T-helper 2 cell (primary cell): ENCODE results near the gene MS4A8.
"Not testable (repeated sequence)": the region's sequence is repeated elsewhere in the genome, so short reads cannot be mapped to it uniquely, and the experiment has no call there.

Source experiments
- DNase-seq, 5 experiments: peaks; one replicate each; pipeline versions ENCODE4 v3.0.0 to v3.0.0-alpha.2; 2012 to 2022

The MS4A8 gene

DNA sequence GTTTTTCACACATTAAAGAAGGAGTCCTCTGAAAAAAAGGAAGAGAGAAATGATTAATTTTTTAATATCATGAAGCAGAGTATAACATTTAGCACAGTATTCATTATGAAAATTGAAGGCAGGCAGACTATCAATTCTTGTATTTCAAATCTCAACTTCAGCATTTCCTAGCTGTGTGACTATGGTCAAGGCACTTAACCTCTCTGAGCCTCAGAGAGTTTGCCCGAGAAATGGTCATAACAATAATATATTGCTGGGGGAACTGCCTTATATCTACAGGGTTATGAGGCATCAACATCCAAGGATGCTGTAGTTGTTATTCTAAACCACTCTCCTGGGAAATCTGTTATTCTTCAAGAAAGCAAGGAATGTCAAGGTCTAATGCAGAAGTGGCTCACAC, 26.2 kb downstream of the MS4A8 start:
- DNase-seq: no peak

DNA sequence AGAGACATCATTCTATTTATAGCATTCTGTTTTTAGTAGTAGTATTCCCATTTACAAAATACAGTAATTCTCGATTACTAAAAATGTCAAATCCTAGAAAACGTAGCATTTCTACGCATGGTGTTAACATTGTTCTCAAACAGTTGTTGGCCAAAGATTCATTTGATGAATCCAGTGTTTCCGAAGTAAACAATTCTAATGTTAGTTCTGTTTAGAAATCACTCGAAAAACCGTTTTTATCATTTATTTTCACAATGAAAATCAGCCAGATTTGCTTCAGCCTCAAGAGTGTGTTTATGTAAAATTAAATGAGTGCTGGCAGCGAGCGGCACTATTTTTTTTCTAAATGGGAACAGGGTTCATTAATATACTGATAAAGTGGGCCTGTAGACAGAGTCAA, 32.2 kb downstream of the MS4A8 start:
- DNase-seq: no peak

DNA sequence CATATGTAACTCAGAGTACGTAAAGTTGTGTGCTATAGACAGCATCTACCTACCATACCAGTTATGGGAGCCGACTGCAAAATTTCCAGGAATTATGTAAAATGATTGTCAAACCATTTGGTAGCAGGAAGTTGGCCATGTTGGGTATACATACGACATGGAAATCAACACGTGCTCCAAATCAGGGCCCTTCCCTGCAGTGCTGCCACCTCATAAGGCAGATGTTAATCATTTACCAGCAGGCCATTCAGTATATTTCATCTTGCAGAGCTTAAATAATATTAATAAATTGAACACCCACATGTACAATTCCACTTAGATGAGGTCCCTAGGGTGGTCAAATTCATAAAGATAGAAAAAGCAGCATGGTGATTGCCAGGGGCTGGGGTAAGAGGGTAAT, 34.9 kb downstream of the MS4A8 start:
- no peak for DNase-seq

DNA sequence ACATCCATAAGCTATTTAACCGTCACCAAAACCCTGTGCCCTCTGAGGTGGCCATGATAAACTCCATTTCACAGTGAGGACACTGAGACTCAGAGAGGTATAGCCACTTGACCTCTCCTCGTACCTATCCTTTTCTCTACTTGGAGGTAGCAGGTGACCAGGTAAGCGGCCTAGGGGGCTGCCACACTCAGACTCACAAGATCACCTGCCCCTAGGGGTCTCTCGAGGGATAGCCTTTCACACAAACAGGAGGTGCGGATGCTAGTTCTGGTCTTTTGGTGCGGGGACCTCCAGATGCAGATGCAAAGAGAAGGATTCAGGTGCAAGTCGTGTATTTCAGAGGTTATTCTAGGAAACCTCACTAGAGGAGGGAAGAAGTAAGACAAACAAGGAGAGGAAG, 39.7 kb downstream of the MS4A8 start:
- DNase-seq: no peak

DNA sequence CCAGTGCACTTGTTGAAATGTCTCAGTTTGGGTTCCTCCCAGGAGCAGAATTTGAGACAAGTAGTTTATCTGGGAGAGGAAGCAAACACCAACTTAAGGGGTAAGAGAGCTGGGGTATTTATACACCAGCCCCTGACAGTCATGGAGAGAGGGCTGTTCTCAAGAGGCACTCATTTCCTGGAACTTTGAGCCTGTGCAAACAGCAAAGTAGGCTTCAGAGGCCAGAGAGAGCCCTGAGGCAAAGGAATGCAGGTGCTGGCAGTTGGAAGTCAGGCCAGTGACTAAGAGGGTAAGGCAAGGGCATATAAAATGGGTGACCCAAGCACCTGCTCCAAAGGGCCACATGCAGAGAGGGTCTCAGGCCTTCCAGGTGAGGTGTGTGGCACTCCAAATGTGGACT, 41.2 kb downstream of the MS4A8 start:
- no peak for DNase-seq

DNA sequence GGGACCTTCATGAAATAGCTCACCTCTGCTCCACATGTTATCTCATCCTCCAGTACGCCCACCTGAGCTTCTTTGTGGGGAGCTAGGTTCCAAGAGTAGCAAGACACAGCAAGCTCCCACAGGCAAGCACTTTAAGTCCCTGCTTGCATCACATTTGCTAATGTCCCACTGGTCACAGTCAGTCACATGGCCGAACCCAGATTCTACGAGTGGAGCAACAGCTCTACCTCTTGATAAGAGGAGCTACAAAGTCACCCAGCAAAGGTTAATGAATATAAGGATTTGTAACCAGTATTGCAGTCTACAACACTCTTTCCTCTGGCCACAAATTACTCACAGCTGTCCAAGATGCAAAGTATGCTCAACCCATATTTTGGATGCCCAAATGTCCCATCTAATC, 42.0 kb downstream of the MS4A8 start:
- DNase-seq: no peak

DNA sequence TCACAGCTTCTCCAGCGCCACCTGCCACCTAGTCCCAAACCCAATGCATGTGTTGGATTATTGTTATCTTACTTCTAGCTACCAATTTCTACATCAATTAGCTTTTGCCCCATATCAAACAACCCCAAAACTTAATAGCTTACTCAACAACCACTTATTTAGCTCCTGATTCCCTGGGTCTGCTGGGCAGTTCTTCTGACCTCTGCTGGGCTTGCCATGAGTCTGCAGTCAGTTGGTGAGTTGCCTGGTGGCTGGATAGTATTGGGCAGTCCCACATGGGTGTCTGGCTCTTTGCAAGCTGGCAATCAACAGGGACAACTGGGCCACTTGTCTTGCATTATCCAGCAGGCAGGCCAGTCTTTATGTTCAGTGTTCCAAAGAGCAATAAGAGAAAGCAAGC, 43.6 kb downstream of the MS4A8 start:
- no peak for DNase-seq

DNA sequence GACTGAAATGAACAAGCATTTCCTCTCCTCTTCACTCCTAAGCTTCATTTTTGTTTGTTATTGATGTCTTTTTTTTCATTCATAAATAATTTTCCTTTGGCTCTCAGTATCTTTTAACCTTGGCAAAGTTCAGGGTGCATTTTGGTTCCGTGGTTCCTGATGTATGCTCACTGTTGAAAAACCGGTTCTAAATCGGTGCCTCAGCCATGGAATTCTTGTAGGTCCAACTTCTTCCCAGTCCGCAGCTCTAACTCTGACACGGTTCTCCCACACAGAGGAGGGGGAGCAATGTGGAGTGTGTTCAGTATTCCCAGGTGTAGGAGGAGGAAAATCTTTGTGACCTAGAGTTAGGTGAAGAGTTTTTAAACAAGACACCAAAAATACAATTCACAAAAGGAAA, 44.7 kb downstream of the MS4A8 start:
- DNase-seq: no peak

DNA sequence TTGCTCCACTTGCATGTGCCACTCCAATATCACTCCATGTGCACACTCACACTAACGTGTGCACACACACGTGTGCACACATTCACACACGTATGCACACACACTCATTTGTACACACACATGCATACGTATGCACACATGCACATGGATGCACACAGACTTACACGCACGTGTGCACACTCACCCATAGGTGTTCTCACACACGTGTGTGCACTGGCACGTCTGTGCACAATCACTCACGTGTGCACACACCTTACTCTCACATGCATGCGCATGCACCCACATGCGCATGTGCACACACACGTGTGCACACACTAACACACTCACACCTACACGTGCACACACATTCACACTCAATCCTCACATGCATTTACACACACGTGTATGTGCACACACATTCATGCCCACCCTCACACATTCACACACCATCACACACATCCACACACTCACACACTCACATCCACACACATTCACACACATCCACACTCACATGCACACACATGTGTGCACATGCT, 48.0 kb downstream of the MS4A8 start:
- DNase-seq: no peak

GRCh38 chr11:60748225-60748624, 48.8 kb downstream of the MS4A8 start:
- DNase-seq: no peak

GRCh38 chr11:60748821-60749220, 49.4 kb downstream of the MS4A8 start:
- DNase-seq: no peak

GRCh38 chr11:60750911-60751310, 51.5 kb downstream of the MS4A8 start:
- no peak for DNase-seq

DNA sequence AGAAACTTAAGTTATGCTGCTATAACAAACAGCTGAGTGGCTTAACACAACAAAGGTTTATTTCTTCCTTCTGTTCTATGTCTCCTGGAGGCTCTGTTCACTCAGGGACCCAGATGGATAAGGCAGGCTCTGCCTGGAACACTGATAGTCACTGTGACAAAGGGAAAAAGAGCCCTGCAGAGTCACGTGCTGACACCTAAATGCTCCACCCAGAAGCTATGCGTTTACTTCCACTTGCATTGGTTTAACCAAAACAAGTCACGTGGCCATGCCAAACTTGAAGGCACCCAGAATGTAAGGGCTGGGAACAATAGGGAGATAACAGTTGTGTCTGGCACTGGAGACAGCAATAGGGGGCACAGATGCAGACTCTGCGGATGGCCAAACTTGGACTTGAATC, 53.9 kb downstream of the MS4A8 start:
- DNase-seq: no peak

DNA sequence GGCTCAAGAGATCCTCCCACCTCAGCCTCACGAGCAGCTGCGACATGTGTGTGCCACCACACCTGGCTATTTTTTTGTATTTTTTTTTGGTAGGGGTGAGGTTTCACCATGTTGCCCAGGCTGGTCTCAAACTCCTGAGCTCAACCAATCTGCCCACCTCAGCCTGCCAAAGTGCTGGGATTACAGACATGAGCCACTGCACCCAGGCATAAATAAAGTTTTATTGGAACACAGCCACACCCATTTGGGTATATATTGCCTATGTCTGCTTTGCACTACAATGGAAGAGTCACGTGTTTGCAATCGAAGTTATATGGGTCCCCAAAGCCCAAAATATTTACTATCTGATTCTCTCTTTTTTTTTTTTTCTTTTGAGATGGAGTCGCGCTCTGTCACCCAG, 55.5 kb downstream of the MS4A8 start:
- DNase-seq: no peak

- peak in 1 of 5 experiments; percentile 34 for DNase-seq
Measured at GRCh38 chr11:60756307-60757032, 57.1 kb downstream of the MS4A8 start, which contains the start of gene MS4A15. Gene MS4A15 (plus strand): TSS chr11:60756867. CDS start chr11:60763734, 6,867 bp downstream.

DNA sequence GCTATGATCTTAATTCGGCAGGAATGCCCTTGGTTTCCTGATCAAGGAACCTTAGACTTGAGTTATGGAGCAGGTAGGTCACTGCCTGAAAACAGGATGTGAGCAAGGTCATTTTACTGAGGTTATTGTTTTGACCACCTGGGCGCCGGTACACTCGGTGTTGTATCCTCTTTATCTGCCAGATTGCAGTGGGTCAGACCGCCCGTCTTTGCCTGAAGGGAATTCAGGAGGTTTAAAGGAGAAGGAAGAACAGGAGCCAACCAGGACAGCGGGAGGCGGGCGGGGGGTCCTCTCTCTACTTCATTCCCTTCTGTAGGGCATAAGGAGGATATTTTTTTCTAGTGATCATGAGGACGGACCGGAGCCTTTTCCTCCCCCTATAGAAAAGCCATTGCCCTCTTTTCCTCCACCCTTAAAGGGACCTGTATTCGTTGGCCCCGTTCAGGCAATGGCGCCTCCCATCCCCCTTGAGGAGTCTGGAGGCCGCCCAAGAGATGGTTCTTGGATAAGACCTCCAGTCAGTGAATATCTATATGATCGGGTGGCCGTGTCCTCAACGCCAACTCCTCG, 57.9 kb downstream of the MS4A8 start:
- no peak for DNase-seq

GRCh38 chr11:60758671-60759070, 59.3 kb downstream of the MS4A8 start:
- DNase-seq: not testable (repeated sequence)

GRCh38 chr11:60759438-60760225, 60.2 kb downstream of the MS4A8 start:
- DNase-seq: not testable (repeated sequence)

GRCh38 chr11:60761436-60762190, 62.2 kb downstream of the MS4A8 start:
- DNase-seq: no peak

DNA sequence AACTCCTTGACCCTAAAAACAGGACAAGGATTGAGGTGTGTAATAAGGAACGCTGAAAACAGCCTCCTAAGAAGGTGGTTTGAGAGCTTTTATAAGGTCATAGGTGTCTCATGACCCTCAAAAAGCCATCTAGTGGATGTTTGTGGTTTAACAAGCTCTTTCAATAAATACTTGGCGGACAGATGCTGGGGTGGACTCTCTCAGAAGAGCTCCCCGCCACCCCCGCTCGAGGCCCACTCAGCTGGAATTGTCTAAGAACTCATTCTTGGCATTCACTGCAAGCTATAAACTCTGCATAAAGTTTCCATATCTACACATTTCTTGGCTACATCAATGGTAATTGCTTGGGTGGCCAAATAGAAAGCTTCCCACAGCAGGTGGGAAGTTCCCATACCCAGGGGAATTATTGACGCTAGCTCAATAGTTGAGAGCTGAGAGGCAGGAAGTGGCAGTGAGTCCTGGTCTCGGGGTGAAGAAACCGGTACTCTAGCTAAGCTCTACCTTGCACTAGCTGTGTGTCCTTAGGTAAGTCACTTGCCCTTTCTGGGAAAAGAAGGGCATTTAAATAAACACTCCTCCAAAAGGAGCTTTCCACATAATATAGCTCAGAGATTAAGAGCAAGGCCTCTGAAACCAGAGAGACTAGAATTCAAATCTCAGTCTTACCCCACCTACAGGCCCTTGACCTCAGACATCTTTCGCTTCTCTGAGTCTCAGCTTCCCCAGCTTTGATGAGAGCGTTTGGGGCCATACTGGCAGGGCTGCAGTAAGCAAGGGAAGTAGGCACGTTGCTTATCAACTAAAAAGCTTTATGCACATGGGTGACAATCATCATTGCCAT, 63.7 kb downstream of the MS4A8 start:
- no peak for DNase-seq

- DNase-seq: no peak
Measured at GRCh38 chr11:60763692-60764369, 64.4 kb downstream of the MS4A8 start.
